ENCODE results near the gene NSD1. TPM values are rescaled to one million over a fixed set of nuclear protein-coding genes. Genes with fewer than 3 reads are reported as not detected.

The NSD1 gene
- total RNA-seq, 3 donors from 2014 or later, result 37.7 to 52.2 (median 38.6) TPM

DNA sequence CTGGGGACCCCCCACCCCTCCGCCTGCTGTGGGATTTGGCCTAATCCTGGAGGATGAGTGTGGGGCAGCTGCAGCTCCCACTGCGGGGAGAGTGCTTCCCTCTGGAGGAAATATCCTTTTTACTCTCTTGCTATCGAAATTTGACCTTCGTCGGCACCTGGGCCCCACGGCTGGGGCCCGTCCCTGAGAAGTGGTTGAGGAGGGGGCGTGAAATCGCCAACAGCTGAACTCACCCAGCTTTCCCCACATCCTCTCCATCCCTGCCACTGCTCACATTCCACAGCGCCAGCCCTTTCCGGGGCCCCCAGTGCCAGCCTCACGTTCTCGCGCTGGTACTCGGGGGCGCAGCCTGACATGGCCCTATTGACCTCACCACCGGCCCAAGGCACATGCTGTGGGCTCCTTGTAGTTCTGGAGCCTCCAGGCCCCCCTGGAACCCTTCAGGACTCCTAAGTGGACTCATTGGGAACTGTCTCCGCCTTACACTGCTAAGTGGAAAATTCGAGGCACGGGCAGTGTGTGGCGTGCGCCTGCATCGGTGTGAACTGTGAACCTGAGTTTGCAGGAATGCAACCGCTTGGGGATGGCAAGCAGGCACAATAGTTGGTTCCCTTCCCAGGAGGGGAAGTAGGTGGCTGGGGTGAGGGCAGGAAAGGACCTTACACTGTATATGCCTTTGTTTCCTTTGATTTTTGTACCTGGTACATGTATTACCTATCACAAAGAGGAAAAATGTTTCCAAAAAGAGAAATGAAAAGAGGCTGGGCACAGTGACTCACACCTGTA, 27.7 kb upstream of the NSD1 start:
- no peak for DNase-seq (ENCODE audit: low spot score in 2 of 2)
- no peaks in the 10 kb centered on the region for H3K36me3 ChIP-seq
- TF ChIP-seq POLR2A (IDR thresholded peaks at IDR 0.05), result no peak
- TF ChIP-seq CTCF (IDR thresholded peaks at IDR 0.05), result no peak
- TF ChIP-seq POLR2AphosphoS5 (IDR thresholded peaks at IDR 0.05), result no peak
- H3K9me3 ChIP-seq, result no peaks in the 10 kb centered on the region
- no peak overlapping the region for H3K4me3 ChIP-seq
- no peaks in the 10 kb centered on the region for H3K4me1 ChIP-seq
- intact Hi-C loops (cut with DNase I; ENCODE audit: low total_unique reads), result no loop called here
- no peak overlapping the region for H3K27ac ChIP-seq
- H3K27me3 ChIP-seq, result no peaks in the 10 kb centered on the region

DNA sequence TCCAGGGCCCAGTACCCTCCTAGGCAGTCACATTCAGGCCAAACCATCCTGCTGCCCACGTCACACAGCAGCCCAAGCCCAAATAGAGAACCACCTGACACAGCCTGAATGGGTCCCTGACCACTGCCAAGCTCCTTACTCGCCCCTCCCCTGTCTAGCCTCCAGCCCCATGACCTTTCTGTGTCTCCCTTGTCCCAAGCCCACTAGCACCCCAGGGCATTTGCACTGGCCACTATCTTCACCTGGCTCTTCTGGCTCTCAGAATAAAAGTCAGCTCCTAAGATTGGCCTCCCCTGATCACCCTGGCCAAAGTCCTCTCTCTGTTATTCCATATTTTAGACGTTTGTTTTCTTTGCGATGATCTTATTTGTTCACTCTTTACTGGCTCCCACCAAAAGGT, 26.4 kb upstream of the NSD1 start:
- no peak for DNase-seq (ENCODE audit: low spot score in 2 of 2)
- no peaks in the 10 kb centered on the region for H3K4me1 ChIP-seq
- no peak for TF ChIP-seq POLR2AphosphoS5 (IDR thresholded peaks at IDR 0.05)
- TF ChIP-seq POLR2A (IDR thresholded peaks at IDR 0.05), result no peak
- TF ChIP-seq CTCF (IDR thresholded peaks at IDR 0.05), result no peak
- H3K36me3 ChIP-seq, result no peaks in the 10 kb centered on the region
- H3K9me3 ChIP-seq, result no peaks in the 10 kb centered on the region
- H3K27me3 ChIP-seq, result no peaks in the 10 kb centered on the region
- intact Hi-C loops (cut with DNase I; ENCODE audit: low total_unique reads), result no loop called here
- no peak overlapping the region for H3K27ac ChIP-seq
- no peak overlapping the region for H3K4me3 ChIP-seq

- H3K27ac ChIP-seq, result peak overlapping the region in 1 of 2 donors; percentile 3
- no peaks in the 10 kb centered on the region for H3K36me3 ChIP-seq
- no peak overlapping the region for H3K4me3 ChIP-seq
- no peak for TF ChIP-seq POLR2A (IDR thresholded peaks at IDR 0.05)
- no peak for TF ChIP-seq POLR2AphosphoS5 (IDR thresholded peaks at IDR 0.05)
- no peak for TF ChIP-seq CTCF (IDR thresholded peaks at IDR 0.05)
- intact Hi-C loops (cut with DNase I; ENCODE audit: low total_unique reads), result loop anchor here (5.0 to 10.0 kb wide), 2 partner anchors 207 to 345 kb away; no protein-coding TSS in a partner anchor
- H3K4me1 ChIP-seq, result no peaks in the 10 kb centered on the region
- peak in 1 of 2 donors; percentile 69 for DNase-seq (ENCODE audit: low spot score in 2 of 2)
- no peaks in the 10 kb centered on the region for H3K27me3 ChIP-seq
- H3K9me3 ChIP-seq, result no peaks in the 10 kb centered on the region
Observed at GRCh38 chr5:177109810-177110209, 23.8 kb upstream of the NSD1 start.

GRCh38 chr5:177111720-177112394, 21.7 kb upstream of the NSD1 start:
- Histone ChIP-seq H3K9me3 (no peaks in the 10 kb centered on the region), H3K4me1 (no peaks in the 10 kb centered on the region), H3K27ac (no peak overlapping the region), H3K27me3 (no peaks in the 10 kb centered on the region), H3K36me3 (no peaks in the 10 kb centered on the region), H3K4me3 (no peak overlapping the region)
- TF ChIP-seq CTCF (IDR thresholded peaks at IDR 0.05), result peak; percentile 77 to 87 (median 86)
- TF ChIP-seq POLR2AphosphoS5 (IDR thresholded peaks at IDR 0.05), result no peak
- no peak for DNase-seq (ENCODE audit: low spot score in 2 of 2)
- intact Hi-C loops (cut with DNase I; ENCODE audit: low total_unique reads), result loop anchor here (5.0 to 10.0 kb wide), 2 partner anchors 205 to 343 kb away; no protein-coding TSS in a partner anchor
